Cardiac ventricle fibroblast (primary cell): ENCODE measurements around the gene IGSF22. TPM values are rescaled to one million over a fixed set of nuclear protein-coding genes. Genes with fewer than 3 reads are reported as not detected.

ENCODE experiments used
- total RNA-seq: library from RNA; depleted of rRNA; stranded (reverse); fragments of >200 nt; gene quantifications from 2 replicates; pipeline ENCODE4 v1.2.3, GENCODE V29; 2015

IGSF22 gene
- not detected in 2 replicates for total RNA-seq

GRCh38 chr11:18726040-18726439, at the start of gene IGSF22:
TSS of gene IGSF22 (minus strand) at chr11:18726188. CDS start at chr11:18724236, 1,952 bp downstream.

GRCh38 chr11:18698341-18699268, 27.4 kb downstream of the IGSF22 start, which contains the start of gene TMEM86A:
TSS of gene TMEM86A (plus strand) at chr11:18698779. CDS start at chr11:18698887, 108 bp downstream.

Other genes starting within 250 kb of the IGSF22 start
- 53.5 and 87.3 TPM in 2 replicates for gene TSG101, start 199.2 kb downstream of the IGSF22 start, total RNA-seq
- 19.5 and 19.7 TPM in 2 replicates for gene UEVLD, start 137.5 kb downstream of the IGSF22 start, total RNA-seq
- gene MISFA, start 126.4 kb downstream of the IGSF22 start, total RNA-seq, result not detected in 2 replicates
- 12.3 and 24.2 TPM in 2 replicates for gene SPTY2D1, start 91.8 kb downstream of the IGSF22 start, total RNA-seq
- 2.2 and 3.1 TPM in 2 replicates for gene TMEM86A, start 27.4 kb downstream of the IGSF22 start, total RNA-seq
- not detected in 2 replicates for gene PTPN5, start 65.6 kb upstream of the IGSF22 start, total RNA-seq
- not detected in 2 replicates for gene MRGPRX1, start 213.2 kb upstream of the IGSF22 start, total RNA-seq